GM23338 (cell line): Measurements from ENCODE around the gene PASK. TPM values are rescaled to one million over a fixed set of nuclear protein-coding genes. Genes with fewer than 3 reads are reported as not detected.

Experiments used
- ATAC-seq: fragments of 200-7000 bp; cut with Tn5 transposase; 3 replicates; pipeline ENCODE4 v1.9.1; 2020
- DNase-seq: peaks from one replicate; pipeline ENCODE4 v3.0.0-alpha.2; 2015; ENCODE audit warnings: low spot score
- H2AFZ ChIP-seq: fragments of 200-600 bp; sonication (generic); 2 replicates; pipeline ENCODE4 v1.8.0; 2016; ENCODE audit warnings: antibody characterized with exemption, mild to moderate bottlenecking, moderate library complexity
- H3F3A ChIP-seq: fragments of 200-600 bp; sonication (generic); replicated peaks from 2 replicates; pipeline ENCODE4 v1.8.0; 2017; ENCODE audit warnings: antibody characterized with exemption, mixed run types, low read depth
- H3K27ac ChIP-seq: fragments of 200-600 bp; sonication (generic); 2 replicates; pipeline ENCODE4 v1.6.1; 2016; ENCODE audit warnings: low read depth
- H3K27me3 ChIP-seq: fragments of 200-600 bp; sonication (generic); 2 replicates; pipeline ENCODE4 v1.8.0; 2016; ENCODE audit warnings: mild to moderate bottlenecking, mixed run types, moderate library complexity; ENCODE audit not compliant: insufficient read depth
- H3K36me3 ChIP-seq: fragments of 200-600 bp; sonication (generic); 2 replicates; pipeline ENCODE4 v1.8.0; 2016; ENCODE audit warnings: mild to moderate bottlenecking; ENCODE audit not compliant: insufficient read depth
- H3K4me1 ChIP-seq: fragments of 200-600 bp; sonication (generic); 2 replicates; pipeline ENCODE4 v1.8.0; 2016; ENCODE audit warnings: mild to moderate bottlenecking, moderate library complexity; ENCODE audit not compliant: insufficient read depth
- H3K4me2 ChIP-seq: fragments of 200-600 bp; sonication (generic); 2 replicates; pipeline ENCODE4 v1.7.1; 2017; ENCODE audit warnings: mixed run types
- H3K4me3 ChIP-seq: fragments of 200-600 bp; sonication (generic); 2 replicates; pipeline ENCODE4 v1.6.1; 2016; ENCODE audit warnings: mixed run types
- H3K79me2 ChIP-seq: fragments of 200-600 bp; sonication (generic); replicated peaks from 2 replicates; pipeline ENCODE4 v1.8.0; 2017; ENCODE audit warnings: mild to moderate bottlenecking; ENCODE audit not compliant: insufficient read depth
- H3K9me2 ChIP-seq: fragments of 200-600 bp; sonication (generic); 2 replicates; pipeline ENCODE4 v1.8.0; 2017; ENCODE audit not compliant: insufficient read depth
- H4K20me1 ChIP-seq: fragments of 200-600 bp; sonication (generic); replicated peaks from 2 replicates; pipeline ENCODE4 v1.8.0; 2017; ENCODE audit warnings: mild to moderate bottlenecking; ENCODE audit not compliant: insufficient read depth
- H3K27ac Mint-ChIP-seq: 2 replicates; pipeline ENCODE4 v1.8.0; 2020; ENCODE audit warnings: inconsistent platforms, mild to moderate bottlenecking, moderate library complexity, mixed read lengths
- H3K27me3 Mint-ChIP-seq: 3 replicates; pipeline ENCODE4 v1.8.0; 2022; ENCODE audit warnings: low read depth, mild to moderate bottlenecking, moderate library complexity, mixed read lengths, inconsistent platforms; ENCODE audit not compliant: insufficient read depth, poor library complexity
- H3K36me3 Mint-ChIP-seq: 3 replicates; pipeline ENCODE4 v1.8.0; 2021; ENCODE audit warnings: low read depth, mild to moderate bottlenecking, inconsistent platforms, moderate library complexity, mixed read lengths
- H3K4me1 Mint-ChIP-seq: 3 replicates; pipeline ENCODE4 v1.8.0; 2020; ENCODE audit warnings: mild to moderate bottlenecking, inconsistent platforms, mixed read lengths
- H3K4me3 Mint-ChIP-seq: 3 replicates; pipeline ENCODE4 v1.8.0; 2021; ENCODE audit warnings: moderate library complexity, mild to moderate bottlenecking, inconsistent platforms, mixed read lengths
- H3K9me3 Mint-ChIP-seq: 3 replicates; pipeline ENCODE4 v1.8.0; 2020; ENCODE audit warnings: moderate library complexity, mild to moderate bottlenecking, inconsistent platforms, mixed read lengths
- CREB1 ChIP-seq: fragments of 250-450 bp; sonication (Bioruptor Pico); IDR thresholded peaks from 2 replicates; pipeline ENCODE4 v1.5.0; 2020; ENCODE audit warnings: low read depth, mild to moderate bottlenecking, moderate library complexity
- EZH2 ChIP-seq: fragments of 200-600 bp; sonication (generic); IDR thresholded peaks from one replicate; pipeline ENCODE4 v1.8.0; 2017; ENCODE audit warnings: antibody characterized with exemption, mild to moderate bottlenecking, low read depth; ENCODE audit not compliant: unreplicated experiment
- EZH2phosphoT487 ChIP-seq: fragments of 200-600 bp; sonication (generic); IDR thresholded peaks from one replicate; pipeline ENCODE4 v1.8.1; 2018; ENCODE audit warnings: antibody characterized with exemption; ENCODE audit not compliant: unreplicated experiment
- JUNB ChIP-seq: IDR thresholded peaks from one replicate; pipeline ENCODE4 v1.6.1; 2016; ENCODE audit warnings: antibody characterized with exemption; ENCODE audit not compliant: unreplicated experiment
- NANOG ChIP-seq: IDR thresholded peaks from 2 replicates; pipeline ENCODE4 v1.6.1; 2016; ENCODE audit warnings: antibody characterized with exemption, borderline replicate concordance
- POLR2AphosphoS5 ChIP-seq: IDR thresholded peaks from 2 replicates; pipeline ENCODE4 v1.6.1; 2016; ENCODE audit warnings: antibody characterized with exemption, low read depth
- STAT1 ChIP-seq: IDR thresholded peaks from one replicate; pipeline ENCODE4 v1.6.1; 2016; ENCODE audit warnings: antibody characterized with exemption; ENCODE audit not compliant: unreplicated experiment
- ZNF114 ChIP-seq: fragments of 250-450 bp; sonication (Bioruptor Pico); IDR thresholded peaks from 2 replicates; pipeline ENCODE4 v1.5.0; 2020; ENCODE audit warnings: mild to moderate bottlenecking, moderate library complexity
- ZNF331 ChIP-seq: fragments of 250-450 bp; sonication (Bioruptor Pico); IDR thresholded peaks from 2 replicates; pipeline ENCODE4 v1.5.0; 2020; ENCODE audit warnings: low read depth, mild to moderate bottlenecking, moderate library complexity
- polyA plus RNA-seq: library from polyadenylated mRNA; unstranded; fragments of >200 nt; fragmentation: Nextera tagmentation; extraction: Ambion mirVana; gene quantifications from 2 replicates; pipeline ENCODE4 v1.2.1, GENCODE V29; 2016
- total RNA-seq: library from RNA; depleted of rRNA; stranded (reverse); fragments of >200 nt; shearing (Covaris generic); gene quantifications from 2 replicates; pipeline ENCODE4 v1.2.3, GENCODE V29; 2014
- TF ChIP-seq, protein P1 (sequence below): fragments of 250-450 bp; sonication (Bioruptor Pico); IDR thresholded peaks from 2 replicates; pipeline ENCODE4 v1.5.0; 2020; ENCODE audit warnings: mild to moderate bottlenecking, moderate library complexity
- TF ChIP-seq, protein P2 (sequence below), 2 experiments: fragments of 200-600 bp in 1 of 2; sonication (generic) in 1 of 2; conservative IDR thresholded peaks; 2 replicates each; pipeline versions ENCODE4 v1.5.1 to v1.6.1; 2016 to 2017; ENCODE audit warnings: antibody characterized with exemption in 2 of 2, low read depth in 2 of 2, mild to moderate bottlenecking in 2 of 2, moderate library complexity in 1 of 2
- TF ChIP-seq, protein P3 (sequence below): IDR thresholded peaks from one replicate; pipeline ENCODE4 v1.6.1; 2018; ENCODE audit warnings: antibody characterized with exemption; ENCODE audit not compliant: unreplicated experiment
- TF ChIP-seq, protein P4 (sequence below): IDR thresholded peaks from 2 replicates; pipeline ENCODE4 v1.6.1; 2016; ENCODE audit warnings: antibody characterized with exemption

PASK gene
- total and polyA plus RNA-seq, 2 experiments from 2014 or later = 12.5 to 38.4 TPM

DNA sequence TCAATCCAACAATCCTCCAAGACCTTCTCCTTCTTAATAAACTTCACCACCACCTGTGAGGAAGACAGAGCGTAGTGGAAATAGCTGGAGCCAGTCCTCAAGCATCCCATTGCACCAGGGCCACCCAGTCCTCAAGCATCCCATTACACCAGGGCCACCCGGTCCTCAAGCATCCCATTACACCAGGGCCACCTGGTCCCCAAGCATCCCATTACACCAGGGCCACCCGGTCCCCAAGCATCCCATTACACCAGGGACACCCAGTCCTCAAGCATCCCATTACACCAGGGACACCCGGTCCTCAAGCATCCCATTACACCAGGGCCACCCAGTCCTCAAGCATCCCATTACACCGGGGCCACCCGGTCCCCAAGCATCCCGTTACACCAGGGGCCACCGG is 33.9 kb downstream of the PASK start:
- Histone ChIP-seq H3F3A (no peaks in the 10 kb centered on the region), H3K27me3 (no peaks in the 10 kb centered on the region), H4K20me1 (no peaks in the 10 kb centered on the region; the same call in none of the 2 replicates), H3K27ac (no peak overlapping the region), H3K9me2 (no peaks in the 10 kb centered on the region), H3K79me2 (no peaks in the 10 kb centered on the region), H2AFZ (no peak overlapping the region), H3K36me3 (peaks cover 3% of the 10 kb centered on the region; the same call in 1 of the 2 replicates), H3K4me1 (no peaks in the 10 kb centered on the region), H3K4me2 (no peak overlapping the region), H3K4me3 (no peak overlapping the region)
- ATAC-seq (no peak), DNase-seq (no peak)
- TF ChIP-seq CREB1 (no peak), EZH2phosphoT487 (no peak), JUNB (no peak), ZNF331 (CRISPR knock-in tag) (no peak), EZH2 (no peak), ZNF114 (no peak), NANOG (no peak), POLR2AphosphoS5 (no peak), STAT1 (no peak)
- TF ChIP-seq, protein P1, sequence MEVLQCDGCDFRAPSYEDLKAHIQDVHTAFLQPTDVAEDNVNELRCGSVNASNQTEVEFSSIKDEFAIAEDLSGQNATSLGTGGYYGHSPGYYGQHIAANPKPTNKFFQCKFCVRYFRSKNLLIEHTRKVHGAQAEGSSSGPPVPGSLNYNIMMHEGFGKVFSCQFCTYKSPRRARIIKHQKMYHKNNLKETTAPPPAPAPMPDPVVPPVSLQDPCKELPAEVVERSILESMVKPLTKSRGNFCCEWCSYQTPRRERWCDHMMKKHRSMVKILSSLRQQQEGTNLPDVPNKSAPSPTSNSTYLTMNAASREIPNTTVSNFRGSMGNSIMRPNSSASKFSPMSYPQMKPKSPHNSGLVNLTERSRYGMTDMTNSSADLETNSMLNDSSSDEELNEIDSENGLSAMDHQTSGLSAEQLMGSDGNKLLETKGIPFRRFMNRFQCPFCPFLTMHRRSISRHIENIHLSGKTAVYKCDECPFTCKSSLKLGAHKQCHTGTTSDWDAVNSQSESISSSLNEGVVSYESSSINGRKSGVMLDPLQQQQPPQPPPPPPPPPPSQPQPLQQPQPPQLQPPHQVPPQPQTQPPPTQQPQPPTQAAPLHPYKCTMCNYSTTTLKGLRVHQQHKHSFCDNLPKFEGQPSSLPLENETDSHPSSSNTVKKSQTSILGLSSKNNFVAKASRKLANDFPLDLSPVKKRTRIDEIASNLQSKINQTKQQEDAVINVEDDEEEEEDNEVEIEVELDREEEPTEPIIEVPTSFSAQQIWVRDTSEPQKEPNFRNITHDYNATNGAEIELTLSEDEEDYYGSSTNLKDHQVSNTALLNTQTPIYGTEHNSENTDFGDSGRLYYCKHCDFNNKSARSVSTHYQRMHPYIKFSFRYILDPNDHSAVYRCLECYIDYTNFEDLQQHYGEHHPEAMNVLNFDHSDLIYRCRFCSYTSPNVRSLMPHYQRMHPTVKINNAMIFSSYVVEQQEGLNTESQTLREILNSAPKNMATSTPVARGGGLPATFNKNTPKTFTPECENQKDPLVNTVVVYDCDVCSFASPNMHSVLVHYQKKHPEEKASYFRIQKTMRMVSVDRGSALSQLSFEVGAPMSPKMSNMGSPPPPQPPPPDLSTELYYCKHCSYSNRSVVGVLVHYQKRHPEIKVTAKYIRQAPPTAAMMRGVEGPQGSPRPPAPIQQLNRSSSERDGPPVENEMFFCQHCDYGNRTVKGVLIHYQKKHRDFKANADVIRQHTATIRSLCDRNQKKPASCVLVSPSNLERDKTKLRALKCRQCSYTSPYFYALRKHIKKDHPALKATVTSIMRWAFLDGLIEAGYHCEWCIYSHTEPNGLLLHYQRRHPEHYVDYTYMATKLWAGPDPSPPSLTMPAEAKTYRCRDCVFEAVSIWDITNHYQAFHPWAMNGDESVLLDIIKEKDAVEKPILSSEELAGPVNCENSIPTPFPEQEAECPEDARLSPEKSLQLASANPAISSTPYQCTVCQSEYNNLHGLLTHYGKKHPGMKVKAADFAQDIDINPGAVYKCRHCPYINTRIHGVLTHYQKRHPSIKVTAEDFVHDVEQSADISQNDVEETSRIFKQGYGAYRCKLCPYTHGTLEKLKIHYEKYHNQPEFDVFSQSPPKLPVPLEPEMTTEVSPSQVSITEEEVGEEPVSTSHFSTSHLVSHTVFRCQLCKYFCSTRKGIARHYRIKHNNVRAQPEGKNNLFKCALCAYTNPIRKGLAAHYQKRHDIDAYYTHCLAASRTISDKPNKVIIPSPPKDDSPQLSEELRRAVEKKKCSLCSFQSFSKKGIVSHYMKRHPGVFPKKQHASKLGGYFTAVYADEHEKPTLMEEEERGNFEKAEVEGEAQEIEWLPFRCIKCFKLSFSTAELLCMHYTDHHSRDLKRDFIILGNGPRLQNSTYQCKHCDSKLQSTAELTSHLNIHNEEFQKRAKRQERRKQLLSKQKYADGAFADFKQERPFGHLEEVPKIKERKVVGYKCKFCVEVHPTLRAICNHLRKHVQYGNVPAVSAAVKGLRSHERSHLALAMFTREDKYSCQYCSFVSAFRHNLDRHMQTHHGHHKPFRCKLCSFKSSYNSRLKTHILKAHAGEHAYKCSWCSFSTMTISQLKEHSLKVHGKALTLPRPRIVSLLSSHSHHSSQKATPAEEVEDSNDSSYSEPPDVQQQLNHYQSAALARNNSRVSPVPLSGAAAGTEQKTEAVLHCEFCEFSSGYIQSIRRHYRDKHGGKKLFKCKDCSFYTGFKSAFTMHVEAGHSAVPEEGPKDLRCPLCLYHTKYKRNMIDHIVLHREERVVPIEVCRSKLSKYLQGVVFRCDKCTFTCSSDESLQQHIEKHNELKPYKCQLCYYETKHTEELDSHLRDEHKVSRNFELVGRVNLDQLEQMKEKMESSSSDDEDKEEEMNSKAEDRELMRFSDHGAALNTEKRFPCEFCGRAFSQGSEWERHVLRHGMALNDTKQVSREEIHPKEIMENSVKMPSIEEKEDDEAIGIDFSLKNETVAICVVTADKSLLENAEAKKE (CRISPR knock-in tag) = no peak
- TF ChIP-seq, protein P2, sequence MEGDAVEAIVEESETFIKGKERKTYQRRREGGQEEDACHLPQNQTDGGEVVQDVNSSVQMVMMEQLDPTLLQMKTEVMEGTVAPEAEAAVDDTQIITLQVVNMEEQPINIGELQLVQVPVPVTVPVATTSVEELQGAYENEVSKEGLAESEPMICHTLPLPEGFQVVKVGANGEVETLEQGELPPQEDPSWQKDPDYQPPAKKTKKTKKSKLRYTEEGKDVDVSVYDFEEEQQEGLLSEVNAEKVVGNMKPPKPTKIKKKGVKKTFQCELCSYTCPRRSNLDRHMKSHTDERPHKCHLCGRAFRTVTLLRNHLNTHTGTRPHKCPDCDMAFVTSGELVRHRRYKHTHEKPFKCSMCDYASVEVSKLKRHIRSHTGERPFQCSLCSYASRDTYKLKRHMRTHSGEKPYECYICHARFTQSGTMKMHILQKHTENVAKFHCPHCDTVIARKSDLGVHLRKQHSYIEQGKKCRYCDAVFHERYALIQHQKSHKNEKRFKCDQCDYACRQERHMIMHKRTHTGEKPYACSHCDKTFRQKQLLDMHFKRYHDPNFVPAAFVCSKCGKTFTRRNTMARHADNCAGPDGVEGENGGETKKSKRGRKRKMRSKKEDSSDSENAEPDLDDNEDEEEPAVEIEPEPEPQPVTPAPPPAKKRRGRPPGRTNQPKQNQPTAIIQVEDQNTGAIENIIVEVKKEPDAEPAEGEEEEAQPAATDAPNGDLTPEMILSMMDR (conservative IDR thresholded peaks at IDR 0.05; ENCODE audit: low read depth in 2 of 2) = no peak
- TF ChIP-seq, protein P3, sequence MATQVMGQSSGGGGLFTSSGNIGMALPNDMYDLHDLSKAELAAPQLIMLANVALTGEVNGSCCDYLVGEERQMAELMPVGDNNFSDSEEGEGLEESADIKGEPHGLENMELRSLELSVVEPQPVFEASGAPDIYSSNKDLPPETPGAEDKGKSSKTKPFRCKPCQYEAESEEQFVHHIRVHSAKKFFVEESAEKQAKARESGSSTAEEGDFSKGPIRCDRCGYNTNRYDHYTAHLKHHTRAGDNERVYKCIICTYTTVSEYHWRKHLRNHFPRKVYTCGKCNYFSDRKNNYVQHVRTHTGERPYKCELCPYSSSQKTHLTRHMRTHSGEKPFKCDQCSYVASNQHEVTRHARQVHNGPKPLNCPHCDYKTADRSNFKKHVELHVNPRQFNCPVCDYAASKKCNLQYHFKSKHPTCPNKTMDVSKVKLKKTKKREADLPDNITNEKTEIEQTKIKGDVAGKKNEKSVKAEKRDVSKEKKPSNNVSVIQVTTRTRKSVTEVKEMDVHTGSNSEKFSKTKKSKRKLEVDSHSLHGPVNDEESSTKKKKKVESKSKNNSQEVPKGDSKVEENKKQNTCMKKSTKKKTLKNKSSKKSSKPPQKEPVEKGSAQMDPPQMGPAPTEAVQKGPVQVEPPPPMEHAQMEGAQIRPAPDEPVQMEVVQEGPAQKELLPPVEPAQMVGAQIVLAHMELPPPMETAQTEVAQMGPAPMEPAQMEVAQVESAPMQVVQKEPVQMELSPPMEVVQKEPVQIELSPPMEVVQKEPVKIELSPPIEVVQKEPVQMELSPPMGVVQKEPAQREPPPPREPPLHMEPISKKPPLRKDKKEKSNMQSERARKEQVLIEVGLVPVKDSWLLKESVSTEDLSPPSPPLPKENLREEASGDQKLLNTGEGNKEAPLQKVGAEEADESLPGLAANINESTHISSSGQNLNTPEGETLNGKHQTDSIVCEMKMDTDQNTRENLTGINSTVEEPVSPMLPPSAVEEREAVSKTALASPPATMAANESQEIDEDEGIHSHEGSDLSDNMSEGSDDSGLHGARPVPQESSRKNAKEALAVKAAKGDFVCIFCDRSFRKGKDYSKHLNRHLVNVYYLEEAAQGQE = no peak
- TF ChIP-seq, protein P4, sequence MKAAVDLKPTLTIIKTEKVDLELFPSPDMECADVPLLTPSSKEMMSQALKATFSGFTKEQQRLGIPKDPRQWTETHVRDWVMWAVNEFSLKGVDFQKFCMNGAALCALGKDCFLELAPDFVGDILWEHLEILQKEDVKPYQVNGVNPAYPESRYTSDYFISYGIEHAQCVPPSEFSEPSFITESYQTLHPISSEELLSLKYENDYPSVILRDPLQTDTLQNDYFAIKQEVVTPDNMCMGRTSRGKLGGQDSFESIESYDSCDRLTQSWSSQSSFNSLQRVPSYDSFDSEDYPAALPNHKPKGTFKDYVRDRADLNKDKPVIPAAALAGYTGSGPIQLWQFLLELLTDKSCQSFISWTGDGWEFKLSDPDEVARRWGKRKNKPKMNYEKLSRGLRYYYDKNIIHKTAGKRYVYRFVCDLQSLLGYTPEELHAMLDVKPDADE = no peak
- Mint-ChIP-seq H3K4me1 (no peaks in the 10 kb centered on the region), H3K4me3 (no peak overlapping the region), H3K27me3 (peaks cover 4% of the 10 kb centered on the region), H3K9me3 (no peaks in the 10 kb centered on the region), H3K36me3 (peaks cover 25% of the 10 kb centered on the region), H3K27ac (no peak overlapping the region)
